NCI-H2107 treated with DMSO at 0.1 percent for 48 hours (cell line): ENCODE data around the gene PDXDC1.
A peak's percentile ranks its signal among the peaks of the same experiment; 100 is the strongest.
"Not testable (repeated sequence)": the region's sequence is repeated elsewhere in the genome, so short reads cannot be mapped to it uniquely, and the experiment has no call there.

ENCODE experiments used
- DNase-seq: peaks from one replicate; lab custom pipeline; 2025; ENCODE audit not compliant: unreplicated experiment; lab: John Stamatoyannopoulos, UW

PDXDC1 gene

GRCh38 chr16:15154650-15155562 lies 180.1 kb downstream of the PDXDC1 start:
- peak; percentile 50 for DNase-seq

DNA sequence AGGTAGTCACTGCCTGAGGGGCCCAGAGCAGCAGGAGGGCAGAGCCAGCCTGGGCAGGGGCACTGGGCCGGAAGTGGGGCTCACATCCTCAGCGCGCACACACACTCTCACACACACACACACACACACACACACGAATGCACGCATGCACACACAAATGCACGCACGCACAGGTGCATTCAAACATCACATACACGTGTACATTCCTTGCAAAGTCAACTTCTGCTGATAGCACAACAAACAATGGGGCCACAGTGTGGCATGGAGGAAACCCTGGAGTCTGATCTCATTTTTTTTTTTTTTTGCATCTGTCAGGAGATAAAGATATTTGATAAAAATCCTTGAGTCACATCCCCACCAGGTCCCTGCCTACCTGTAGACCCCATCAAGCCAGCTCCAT lies 182.8 kb downstream of the PDXDC1 start:
- not testable (repeated sequence) for DNase-seq

GRCh38 chr16:15159671-15160070 lies 184.8 kb downstream of the PDXDC1 start:
- DNase-seq = not testable (repeated sequence)

DNA sequence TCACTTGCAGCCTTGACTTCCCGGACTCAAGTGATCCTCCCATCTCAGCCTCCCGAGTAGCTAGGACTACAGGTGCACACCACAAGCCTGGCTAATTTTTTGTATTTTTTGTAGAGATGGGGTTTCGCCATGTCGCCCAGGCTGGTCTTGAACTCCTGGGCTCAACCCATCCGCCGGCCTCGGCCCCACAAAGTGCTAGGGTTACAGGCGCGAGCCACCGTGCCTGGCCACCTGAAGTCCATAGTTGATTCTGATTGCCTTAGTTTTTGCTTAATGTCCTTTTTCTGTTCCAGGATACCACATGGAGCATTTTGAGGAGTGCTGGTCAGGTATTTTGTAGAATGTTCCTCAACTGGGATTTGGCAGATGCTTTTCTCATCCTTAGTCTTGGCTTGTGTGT lies 185.7 kb downstream of the PDXDC1 start:
- DNase-seq = not testable (repeated sequence)

GRCh38 chr16:15163055-15163454 lies 188.2 kb downstream of the PDXDC1 start:
- not testable (repeated sequence) for DNase-seq

GRCh38 chr16:15166177-15166576 lies 191.4 kb downstream of the PDXDC1 start:
- not testable (repeated sequence) for DNase-seq

DNA sequence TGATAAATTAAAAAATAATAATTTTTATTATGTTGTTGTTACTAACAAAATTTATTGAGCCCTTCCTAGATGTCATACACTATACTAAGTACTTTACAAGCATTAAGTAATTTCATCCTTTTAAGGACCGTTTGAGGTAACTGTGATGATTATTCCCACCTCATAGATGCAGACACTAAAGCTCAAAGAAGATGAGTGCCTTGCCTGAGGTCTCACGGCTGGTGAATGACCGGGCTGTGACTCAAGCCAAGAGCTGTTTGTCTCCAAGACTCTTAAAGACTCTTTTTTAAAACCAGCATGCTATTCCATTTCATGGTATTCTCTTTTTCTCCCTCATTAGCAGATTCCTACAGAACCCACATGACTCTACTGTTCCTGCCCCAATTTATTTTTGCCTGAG lies 193.5 kb downstream of the PDXDC1 start:
- DNase-seq = not testable (repeated sequence)

DNA sequence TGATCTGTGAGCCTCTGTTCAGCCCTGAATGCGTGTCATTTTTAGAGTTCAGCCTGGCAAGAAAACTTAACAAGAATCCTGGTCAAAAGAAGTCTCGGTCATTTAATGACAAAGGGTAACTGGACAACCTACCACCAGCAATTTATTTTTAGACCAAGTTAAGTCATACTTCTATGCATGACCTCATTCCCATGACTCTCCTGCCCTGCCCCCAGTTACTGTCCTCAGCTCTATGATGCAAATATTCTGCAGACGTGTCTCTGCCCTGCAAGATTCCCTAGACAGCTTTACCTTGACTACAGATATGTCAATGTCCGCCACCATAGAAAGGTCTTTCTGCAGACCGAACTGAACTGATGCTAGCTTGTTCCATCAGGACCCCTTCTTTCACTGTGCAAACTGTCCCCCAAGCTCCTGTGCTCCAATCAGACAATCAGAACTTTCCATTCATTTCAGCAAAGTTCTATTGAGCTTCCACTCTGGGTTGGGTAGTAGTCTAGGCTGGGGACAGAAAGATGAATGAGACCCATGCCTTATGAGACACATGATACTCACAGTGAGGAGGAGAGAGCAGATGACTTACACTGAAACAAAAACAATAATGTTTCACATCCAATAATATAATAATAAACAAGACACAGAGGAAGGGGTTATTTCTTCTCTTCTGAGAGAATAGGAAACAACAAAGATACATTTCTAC lies 194.3 kb downstream of the PDXDC1 start:
- not testable (repeated sequence) for DNase-seq

GRCh38 chr16:15179909-15180308 lies 205.1 kb downstream of the PDXDC1 start:
- DNase-seq = not testable (repeated sequence)

DNA sequence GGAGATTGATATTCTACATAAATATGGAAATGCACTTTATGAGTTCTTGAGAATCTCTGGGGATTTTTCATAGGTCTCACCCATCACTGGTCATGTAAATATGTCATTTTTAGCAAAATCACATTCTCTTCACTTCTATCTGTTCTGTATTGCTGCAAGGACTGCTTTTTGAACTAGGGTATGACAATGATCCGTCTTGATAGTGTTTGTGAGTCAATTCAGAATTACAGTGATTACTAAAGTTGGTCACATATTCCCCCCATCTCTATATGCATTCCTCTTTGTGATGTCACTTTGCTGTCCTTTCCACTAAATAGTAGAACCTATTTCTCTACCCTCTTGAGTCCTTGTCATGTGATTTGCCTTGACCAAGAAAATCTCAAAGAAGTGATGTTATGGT lies 206.1 kb downstream of the PDXDC1 start:
- DNase-seq = not testable (repeated sequence)

- not testable (repeated sequence) for DNase-seq
These were observed 209.2 kb downstream of the PDXDC1 start for GRCh38 chr16:15184000-15184399.
